H1 (cell line): ENCODE measurements around the gene C1QL2. TPM values are rescaled to one million over a fixed set of nuclear protein-coding genes. Genes with fewer than 3 reads are reported as not detected.

Source experiments
- CTCF ChIA-PET: fragments of 300-600 bp; sonication (Branson Sonifier 250); formaldehyde crosslinking; loops from one replicate; lab custom pipeline; 2021; ENCODE audit not compliant: partially characterized antibody; lab: Charles Lee
- POLR2A ChIA-PET: fragments of 300-600 bp; sonication (Branson Sonifier 250); formaldehyde crosslinking; loops from one replicate; lab custom pipeline; 2021; ENCODE audit warnings: inconsistent platforms; ENCODE audit not compliant: partially characterized antibody; lab: Charles Lee
- DNase-seq, 2 experiments: peaks; one replicate each; pipeline versions ENCODE4 v3.0.0 to v3.0.0-alpha.2; 2010 to 2022; ENCODE audit warnings: low spot score in 2 of 2, low read depth in 1 of 2, mixed read lengths in 1 of 2
- FAIRE-seq: peaks from 2 replicates; lab custom pipeline; 2011; peaks lifted over from hg19 to GRCh38; lab: Jason Lieb, UNC
- H2AFZ ChIP-seq: 2 replicates; pipeline ENCODE4 v1.8.1; 2012; ENCODE audit warnings: low read length, inconsistent platforms
- H2AK5ac ChIP-seq: 2 replicates; pipeline ENCODE4 v1.6.1; 2013; ENCODE audit warnings: low read depth, low read length
- H2BK120ac ChIP-seq: replicated peaks from 2 replicates; pipeline ENCODE3; 2013; ENCODE audit warnings: low read depth, low read length, inconsistent platforms
- H2BK12ac ChIP-seq: 2 replicates; pipeline ENCODE4 v1.6.1; 2013; ENCODE audit warnings: low read depth, low read length
- H2BK15ac ChIP-seq: 2 replicates; pipeline ENCODE4 v1.6.1; 2013; ENCODE audit warnings: low read length
- H2BK20ac ChIP-seq: 2 replicates; pipeline ENCODE4 v1.6.1; 2013; ENCODE audit warnings: low read length
- H2BK5ac ChIP-seq: 2 replicates; pipeline ENCODE4 v1.6.1; 2013; ENCODE audit warnings: low read depth, low read length
- H3K14ac ChIP-seq: 2 replicates; pipeline ENCODE4 v1.6.1; 2013; ENCODE audit warnings: inconsistent platforms; ENCODE audit not compliant: insufficient read length
- H3K18ac ChIP-seq: 2 replicates; pipeline ENCODE4 v1.6.1; 2013; ENCODE audit warnings: low read length; ENCODE audit errors: extremely low read depth
- H3K23ac ChIP-seq: 2 replicates; pipeline ENCODE4 v1.6.1; 2013; ENCODE audit warnings: inconsistent platforms; ENCODE audit not compliant: insufficient read length
- H3K23me2 ChIP-seq: 2 replicates; pipeline ENCODE4 v1.6.1; 2013; ENCODE audit warnings: low read depth, low read length
- H3K27ac ChIP-seq: 2 replicates; pipeline ENCODE4 v1.6.1; 2011; ENCODE audit warnings: low read depth, low read length, inconsistent platforms
- H3K27me3 ChIP-seq, 4 experiments: replicated peaks in 1 of 4; 1 replicate in 1 of 4; 2 replicates in 3 of 4; pipeline versions ENCODE4 v1.6.1 to v1.8.1; 2011 to 2013; ENCODE audit warnings: low read length in 3 of 4, mild to moderate bottlenecking in 3 of 4, inconsistent platforms in 2 of 4, mixed read lengths in 2 of 4, moderate library complexity in 1 of 4; ENCODE audit not compliant: control insufficient read depth in 3 of 4, insufficient read depth in 3 of 4; ENCODE audit errors: extremely low read depth in 1 of 4
- H3K36me3 ChIP-seq, 4 experiments: 2 replicates each; pipeline versions ENCODE4 v1.6.1 to v1.8.1; 2011 to 2013; ENCODE audit warnings: mild to moderate bottlenecking in 4 of 4, low read length in 3 of 4, moderate library complexity in 2 of 4, control low read depth in 1 of 4, inconsistent platforms in 1 of 4; ENCODE audit not compliant: insufficient read depth in 4 of 4, control insufficient read depth in 2 of 4
- H3K4ac ChIP-seq: replicated peaks from 2 replicates; pipeline ENCODE3; 2013; ENCODE audit warnings: low read length, low read depth, mixed read lengths, inconsistent platforms; ENCODE audit not compliant: insufficient read length
- H3K4me1 ChIP-seq, 4 experiments: replicated peaks in 1 of 4; 1 replicate in 1 of 4; 2 replicates in 3 of 4; pipeline versions ENCODE4 v1.6.1 to v1.8.1; 2011 to 2013; ENCODE audit warnings: low read length in 3 of 4, inconsistent platforms in 2 of 4, mixed read lengths in 1 of 4; ENCODE audit not compliant: insufficient read depth in 4 of 4, control insufficient read depth in 3 of 4
- H3K4me2 ChIP-seq, 2 experiments: 2 replicates each; pipeline versions ENCODE4 v1.6.1 to v1.8.1; 2011 to 2013; ENCODE audit warnings: low read depth in 2 of 2, low read length in 2 of 2, control low read depth in 1 of 2, inconsistent platforms in 1 of 2, mild to moderate bottlenecking in 1 of 2; ENCODE audit not compliant: insufficient read depth in 1 of 2
- H3K4me3 ChIP-seq, 4 experiments: fragments of 200-600, 300-600 bp in 1 of 4; sonication (generic), shearing (Covaris generic), sonication (Bioruptor Twin) in 1 of 4; 2 replicates each; pipeline versions ENCODE4 v1.5.1 to v1.8.1; 2011 to 2016; ENCODE audit warnings: low read length in 4 of 4, low read depth in 3 of 4, control low read depth in 2 of 4, inconsistent platforms in 2 of 4, mild to moderate bottlenecking in 2 of 4, mixed read lengths in 1 of 4, moderate library complexity in 1 of 4; ENCODE audit not compliant: insufficient read depth in 2 of 4; ENCODE audit errors: extremely low read depth in 1 of 4
- H3K56ac ChIP-seq: replicated peaks from 2 replicates; pipeline ENCODE3; 2013; ENCODE audit warnings: low read depth, mild to moderate bottlenecking, mixed read lengths, low read length, inconsistent platforms; ENCODE audit not compliant: insufficient read length
- H3K79me1 ChIP-seq: 2 replicates; pipeline ENCODE4 v1.6.1; 2013; ENCODE audit warnings: low read depth, low read length, control low read depth
- H3K79me2 ChIP-seq, 2 experiments: 2 replicates each; pipeline versions ENCODE4 v1.6.1 to v1.8.1; 2012 to 2013; ENCODE audit warnings: low read length in 2 of 2, mild to moderate bottlenecking in 2 of 2, inconsistent platforms in 1 of 2; ENCODE audit not compliant: insufficient read depth in 2 of 2, control insufficient read depth in 1 of 2
- H3K9ac ChIP-seq, 4 experiments: replicated peaks in 1 of 4; 1 replicate in 1 of 4; 2 replicates in 3 of 4; pipeline versions ENCODE4 v1.6.1 to v1.8.1; 2011 to 2013; ENCODE audit warnings: low read depth in 3 of 4, low read length in 3 of 4, control low read depth in 2 of 4, mild to moderate bottlenecking in 2 of 4, moderate library complexity in 2 of 4, inconsistent platforms in 1 of 4; ENCODE audit errors: extremely low read depth in 1 of 4
- H3K9me3 ChIP-seq, 2 experiments: 2 replicates each; pipeline versions ENCODE4 v1.6.1 to v1.8.1; 2012 to 2013; ENCODE audit warnings: mild to moderate bottlenecking in 2 of 2, moderate library complexity in 2 of 2, control low read depth in 1 of 2, inconsistent platforms in 1 of 2, low read depth in 1 of 2, low read length in 1 of 2, mixed read lengths in 1 of 2; ENCODE audit not compliant: insufficient read depth in 2 of 2
- H4K20me1 ChIP-seq, 2 experiments: replicated peaks in 1 of 2; 2 replicates each; pipeline versions ENCODE3 to v1.8.1; 2011 to 2013; ENCODE audit warnings: inconsistent platforms in 2 of 2, low read length in 2 of 2, mild to moderate bottlenecking in 1 of 2; ENCODE audit not compliant: insufficient read depth in 2 of 2, control insufficient read depth in 1 of 2
- H4K5ac ChIP-seq: 2 replicates; pipeline ENCODE4 v1.6.1; 2013; ENCODE audit warnings: low read length, low read depth, mixed read lengths, inconsistent platforms; ENCODE audit not compliant: insufficient read length
- H4K8ac ChIP-seq: 2 replicates; pipeline ENCODE4 v1.8.0; 2013; ENCODE audit warnings: mild to moderate bottlenecking, moderate library complexity, low read length, inconsistent platforms; ENCODE audit not compliant: insufficient read depth; ENCODE audit errors: extremely low read depth
- H4K91ac ChIP-seq: replicated peaks from 2 replicates; pipeline ENCODE3; 2013; ENCODE audit warnings: low read length, mixed read lengths, inconsistent platforms; ENCODE audit not compliant: insufficient read length
- BACH1 ChIP-seq: IDR thresholded peaks from 2 replicates; pipeline ENCODE4 v1.6.1; 2012; ENCODE audit warnings: low read length, improper control_type of control experiment
- EP300 ChIP-seq, 2 experiments: IDR thresholded peaks; 1 replicate in 1 of 2; 2 replicates in 1 of 2; pipeline ENCODE4 v1.6.1; 2011 to 2012; ENCODE audit warnings: low read depth in 2 of 2, low read length in 2 of 2, mild to moderate bottlenecking in 2 of 2, borderline replicate concordance in 1 of 2, inconsistent platforms in 1 of 2, moderate library complexity in 1 of 2
- HDAC6 ChIP-seq: IDR thresholded peaks from one replicate; pipeline ENCODE4 v1.7.1; 2012; ENCODE audit warnings: low read depth, mild to moderate bottlenecking, inconsistent platforms, low read length, moderate library complexity
- RXRA ChIP-seq: IDR thresholded peaks from 2 replicates; pipeline ENCODE4 v1.6.1; 2011; ENCODE audit warnings: low read depth, mild to moderate bottlenecking, low read length, moderate library complexity; ENCODE audit not compliant: insufficient read depth
- WGBS, 2 experiments: shearing (Covaris generic) in 1 of 2; methylation state at CpG; one replicate each; pipeline versions ENCODE4 v1.1.6 to v1.1.7; 2013 to 2015; ENCODE audit warnings: low lambda C conversion rate in 2 of 2, mixed read lengths in 2 of 2, inconsistent platforms in 1 of 2, low coverage in 1 of 2, missing lambda C conversion rate in 1 of 2; ENCODE audit not compliant: insufficient replicate concordance in 2 of 2, insufficient coverage in 1 of 2, insufficient read length in 1 of 2; ENCODE audit errors: extremely low coverage in 1 of 2, missing lambda C conversion rate in 1 of 2; 5-methylcytosine and 5-hydroxymethylcytosine counted together
- polyA plus RNA-seq, 7 experiments: library from polyadenylated mRNA; depleted of rRNA in 3 of 7; stranded (reverse) in 5 of 7; unstranded in 2 of 7; fragments of >200 nt in 5 of 7; fragments of 200-250 nt in 2 of 7; gene quantifications; 1 replicate in 5 of 7; 2 replicates in 1 of 7; 4 replicates in 1 of 7; pipeline versions ENCODE4 v1.2.1 to v1.2.3, GENCODE V29; 2011 to 2013; ENCODE audit warnings: missing spikeins in 2 of 7, mixed read lengths in 2 of 7
- total RNA-seq: library from RNA; stranded (reverse); fragmentation: NEBNext Ultra II Directional; extraction: Animal tissue kit (Norgen Biotek cat#: 25700); gene quantifications from 2 replicates; pipeline ENCODE4 v1.2.1, GENCODE V29; 2021

Gene C1QL2
- total and polyA plus RNA-seq, 2 of the 8 experiments (the other 6 are each of a cell fraction or from before 2014, with no cell fraction given) = 0.80 to 0.88 TPM

GRCh38 chr2:119178776-119179175 lies 20.2 kb upstream of the C1QL2 start:
- Histone ChIP-seq H3K14ac (no peak overlapping the region), H3K4ac (no peak overlapping the region), H4K8ac (no peak overlapping the region), H3K79me2 (no peaks in the 10 kb centered on the region), H3K56ac (no peak overlapping the region), H2AK5ac (no peak overlapping the region), H3K23me2 (no peaks in the 10 kb centered on the region), H3K23ac (no peak overlapping the region), H4K5ac (no peak overlapping the region), H3K4me2 (no peak overlapping the region), H3K18ac (no peak overlapping the region), H3K79me1 (no peaks in the 10 kb centered on the region), H3K27ac (no peak overlapping the region), H3K4me3 (no peak overlapping the region), H2AFZ (no peak overlapping the region), H2BK5ac (no peak overlapping the region), H4K20me1 (no peaks in the 10 kb centered on the region), H2BK20ac (no peak overlapping the region), H3K36me3 (no peaks in the 10 kb centered on the region), H2BK120ac (no peak overlapping the region), H2BK15ac (no peak overlapping the region), H3K27me3 (no peaks in the 10 kb centered on the region), H3K9me3 (no peaks in the 10 kb centered on the region; a peak in 1 of 4 replicates), H4K91ac (no peak overlapping the region), H3K9ac (no peak overlapping the region), H3K4me1 (no peaks in the 10 kb centered on the region; a peak in 1 of 7 replicates), H2BK12ac (no peak overlapping the region)
- no peak for TF ChIP-seq BACH1
- no peak for TF ChIP-seq EP300 (IDR thresholded peaks at IDR 0.05; ENCODE audit: borderline replicate concordance in 1 of 2, low read depth in 2 of 2, low read length in 2 of 2)
- TF ChIP-seq HDAC6 = no peak
- TF ChIP-seq RXRA = no peak
- 93% methylated on average over 6 of the region's 6 CpGs; no CpG with 5 or more reads in 1 of the 2 experiments for WGBS, 2 experiments
- CTCF ChIA-PET = interaction anchor here (0.7 to 1.6 kb wide), 7 partner anchors 15 to 298 kb away, joined by 3 to 4 read pairs (median 3); no protein-coding TSS in a partner anchor
- DNase-seq (no peak), FAIRE-seq (no peak)
- POLR2A ChIA-PET = no interaction called here
